ENCODE results near the gene WDSUB1. TPM values are rescaled to one million over a fixed set of nuclear protein-coding genes. Genes with fewer than 3 reads are reported as not detected.

The WDSUB1 gene
- total and polyA plus RNA-seq, 4 donors = 2.0 to 6.1 (median 4.4) TPM

- DNase-seq (ENCODE audit: low spot score) = no peak
- TF ChIP-seq FOXA2 (IDR thresholded peaks at IDR 0.05) (no peak), HNF4A (conservative IDR thresholded peaks at IDR 0.05) (no peak), TAF1 (conservative IDR thresholded peaks at IDR 0.05) (no peak), ZBTB33 (IDR thresholded peaks at IDR 0.05) (no peak), GABPA (IDR thresholded peaks at IDR 0.05 in 1 of 2, conservative IDR thresholded peaks at IDR 0.05 in 1 of 2) (no peak), EGR1 (IDR thresholded peaks at IDR 0.05; ENCODE audit: low read depth in 2 of 2) (no peak), SP1 (IDR thresholded peaks at IDR 0.05) (no peak)
- 98% methylated on average over 3 of the region's 3 CpGs for WGBS
- no peaks in the 10 kb centered on the region for H3K27me3 ChIP-seq (ENCODE audit: control insufficient read depth in 4 of 4, insufficient read depth in 4 of 4, low read length in 3 of 4)
- no peak overlapping the region for H3K9ac ChIP-seq (ENCODE audit: low read depth in 1 of 2, low read length in 2 of 2)
- peaks cover 0 to 8% (median 3%) of the 10 kb centered on the region in 4 donors for H3K36me3 ChIP-seq (ENCODE audit: control insufficient read depth in 4 of 4, insufficient read depth in 3 of 4, low read depth in 1 of 4, low read length in 3 of 4)
- H3K4me3 ChIP-seq (ENCODE audit: low read depth in 1 of 3, low read length in 3 of 3) = no peak overlapping the region
- no peaks in the 10 kb centered on the region for H3K9me3 ChIP-seq (ENCODE audit: control insufficient read depth in 4 of 4, low read length in 3 of 4)
- no peak overlapping the region for H3K27ac ChIP-seq (ENCODE audit: low read depth in 1 of 2, low read length in 2 of 2)
- peaks cover 0 to 7% (median 3%) of the 10 kb centered on the region in 4 donors for H3K4me1 ChIP-seq (ENCODE audit: control insufficient read depth in 4 of 4, insufficient read depth in 4 of 4, low read length in 3 of 4)
Observed at GRCh38 chr2:159266554-159266953, 19.9 kb downstream of the WDSUB1 start.

- DNase-seq (ENCODE audit: low spot score) = no peak
- no peak overlapping the region for H3K9ac ChIP-seq (ENCODE audit: low read depth in 1 of 2, low read length in 2 of 2)
- H3K36me3 ChIP-seq (ENCODE audit: control insufficient read depth in 4 of 4, insufficient read depth in 3 of 4, low read depth in 1 of 4, low read length in 3 of 4) = peaks cover 0 to 2% (median under 1%) of the 10 kb centered on the region in 4 donors
- peaks cover 0 to 7% (median 3%) of the 10 kb centered on the region in 4 donors for H3K4me1 ChIP-seq (ENCODE audit: control insufficient read depth in 4 of 4, insufficient read depth in 4 of 4, low read length in 3 of 4)
- no peaks in the 10 kb centered on the region for H3K27me3 ChIP-seq (ENCODE audit: control insufficient read depth in 4 of 4, insufficient read depth in 4 of 4, low read length in 3 of 4)
- 94% methylated on average over 1 of the region's 1 CpG for WGBS
- H3K4me3 ChIP-seq (ENCODE audit: low read depth in 1 of 3, low read length in 3 of 3) = no peak overlapping the region
- TF ChIP-seq FOXA1 (IDR thresholded peaks at IDR 0.05) = no peak
- TF ChIP-seq FOXA2 (IDR thresholded peaks at IDR 0.05) = no peak
- TF ChIP-seq ATF3 (IDR thresholded peaks at IDR 0.05) = no peak
- no peak for TF ChIP-seq HNF4G (IDR thresholded peaks at IDR 0.05)
- TF ChIP-seq REST (IDR thresholded peaks at IDR 0.05) = no peak
- no peak for TF ChIP-seq CTCF (IDR thresholded peaks at IDR 0.05; ENCODE audit: low read depth, low read length, missing input control)
- TF ChIP-seq YY1 (IDR thresholded peaks at IDR 0.05) = no peak
- no peak for TF ChIP-seq JUND (IDR thresholded peaks at IDR 0.05)
- TF ChIP-seq NR2F2 (IDR thresholded peaks at IDR 0.05) = no peak
- no peak for TF ChIP-seq TAF1 (conservative IDR thresholded peaks at IDR 0.05)
- no peak for TF ChIP-seq SP1 (IDR thresholded peaks at IDR 0.05)
- H3K27ac ChIP-seq (ENCODE audit: low read depth in 1 of 2, low read length in 2 of 2) = no peak overlapping the region
- H3K9me3 ChIP-seq (ENCODE audit: control insufficient read depth in 4 of 4, low read length in 3 of 4) = no peaks in the 10 kb centered on the region
Observed at GRCh38 chr2:159265171-159265576, 21.3 kb downstream of the WDSUB1 start.
